Kidney glomerular epithelial cell (primary cell): Measurements from ENCODE around the gene GPR180.

Experiments
- DNase-seq: peaks from one replicate; lab custom pipeline; 2025; lab: John Stamatoyannopoulos, UW

The GPR180 gene

GRCh38 chr13:94656176-94656575 is 54.5 kb downstream of the GPR180 start:
- no peak for DNase-seq

GRCh38 chr13:94656766-94657165 is 55.1 kb downstream of the GPR180 start:
- peak; percentile 31 for DNase-seq

DNA sequence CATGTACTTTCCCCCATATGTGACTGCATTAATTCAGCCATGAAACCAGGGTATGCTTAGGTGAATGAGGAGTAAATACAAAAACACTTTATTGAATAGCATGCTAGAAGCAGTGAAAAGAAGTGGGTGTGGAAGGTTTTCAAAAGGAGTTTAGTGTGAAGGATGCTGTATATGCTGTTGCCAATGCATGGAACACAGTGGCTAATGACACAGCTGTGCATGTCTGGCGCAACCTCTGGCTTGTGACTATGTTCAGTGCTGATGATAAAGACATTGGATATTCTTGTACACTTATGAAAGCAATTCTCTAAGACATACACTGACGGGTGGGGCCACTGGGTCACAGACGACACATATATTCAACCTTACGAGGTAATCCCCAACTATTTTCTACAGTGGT is 55.5 kb downstream of the GPR180 start:
- DNase-seq, result no peak

DNA sequence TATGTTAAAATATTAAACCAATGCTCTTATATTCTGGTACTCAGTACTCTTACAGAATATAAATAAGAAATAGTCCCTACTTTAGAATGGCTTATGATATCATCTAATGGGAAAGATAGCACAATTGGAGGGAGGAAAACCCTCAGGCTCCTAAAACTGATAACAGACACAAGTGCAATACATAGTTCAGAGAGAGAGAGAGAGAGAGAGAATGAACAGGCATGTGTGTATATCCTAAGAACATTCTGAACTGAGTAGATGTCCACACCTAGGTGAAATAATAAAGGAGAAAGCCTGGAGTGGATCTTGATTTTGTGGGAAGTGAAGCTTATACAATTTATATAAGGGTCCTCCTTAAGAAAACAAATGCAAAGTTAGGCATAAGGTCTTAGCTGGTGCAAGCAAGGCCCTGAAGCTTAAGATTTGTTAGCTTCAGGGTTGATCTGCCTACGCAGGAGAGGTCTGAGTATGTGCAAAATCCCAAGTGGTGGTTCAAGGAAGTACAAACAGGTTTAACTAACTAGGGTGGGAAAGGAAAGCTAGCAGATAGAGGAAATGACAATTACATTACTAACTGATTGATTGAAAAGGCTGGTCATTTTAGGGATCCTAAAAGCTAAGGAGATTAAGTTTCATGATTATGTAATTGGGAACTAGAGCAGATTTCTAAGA is 57.4 kb downstream of the GPR180 start:
- peak; percentile 2 for DNase-seq

DNA sequence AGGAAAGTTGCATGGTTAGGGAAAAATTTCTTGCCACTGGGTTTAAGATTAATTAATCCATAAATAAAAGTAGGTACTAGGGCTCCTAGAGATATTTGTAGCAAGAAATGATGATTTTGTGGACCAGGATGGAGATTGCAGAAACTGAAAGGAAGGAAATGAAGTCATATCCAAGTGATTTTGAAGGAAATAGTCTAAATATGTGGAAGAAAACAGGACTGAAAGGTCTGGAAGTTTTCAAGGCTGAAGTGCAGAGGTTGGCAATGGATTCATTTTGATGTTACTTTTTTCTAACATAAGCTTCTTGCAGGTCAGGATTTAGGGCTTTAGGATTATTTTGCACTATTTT is 57.9 kb downstream of the GPR180 start:
- DNase-seq, result no peak

DNA sequence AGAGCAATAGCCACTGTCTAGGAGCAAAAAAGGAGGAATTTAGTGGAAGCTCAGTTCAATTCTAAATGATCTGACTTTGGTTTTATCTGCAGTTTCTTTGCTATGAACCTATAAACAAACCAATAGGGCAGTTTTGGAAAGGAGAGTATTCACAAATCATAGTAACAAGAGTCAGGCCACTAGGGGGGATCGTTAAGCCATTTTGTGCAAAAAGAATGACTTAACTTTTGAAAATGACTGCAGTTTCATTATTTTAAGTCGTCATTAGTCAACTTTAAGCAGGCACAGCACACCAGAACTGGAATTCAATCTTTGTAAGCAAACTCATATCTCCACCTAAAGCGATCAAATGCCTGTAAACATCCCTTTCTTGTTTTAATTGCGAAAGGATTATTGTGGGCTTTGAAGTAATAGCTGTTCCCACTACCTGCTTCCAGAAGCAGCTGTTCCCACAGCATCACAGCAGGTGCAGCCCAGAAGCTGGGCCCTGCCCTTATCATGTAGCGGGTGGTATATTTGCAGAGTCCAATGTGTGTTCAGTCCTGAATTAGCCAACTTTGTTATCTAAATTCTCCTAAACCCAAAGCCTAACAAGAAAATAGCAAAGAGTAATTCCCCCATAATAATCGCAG is 59.2 kb downstream of the GPR180 start:
- no peak for DNase-seq

DNA sequence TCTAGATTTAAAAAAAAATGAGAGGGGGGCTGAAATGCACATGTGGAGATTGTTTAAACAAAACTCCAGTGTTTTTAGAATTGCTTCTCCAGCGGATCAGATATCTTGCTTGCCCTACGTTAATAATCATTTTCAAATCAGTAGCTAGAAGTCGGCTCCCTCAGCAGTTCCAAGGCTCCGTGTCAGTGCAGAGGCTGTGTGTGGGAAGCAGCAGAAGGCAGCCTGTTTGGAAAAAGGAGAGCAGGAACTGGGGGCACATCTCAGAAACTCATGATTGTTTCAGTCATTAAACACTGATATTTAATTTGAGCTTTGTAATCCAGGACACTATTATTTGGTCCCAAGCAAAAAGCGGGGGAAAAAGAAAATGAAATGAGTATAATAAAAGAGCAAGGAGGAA is 59.7 kb downstream of the GPR180 start:
- DNase-seq, result no peak

DNA sequence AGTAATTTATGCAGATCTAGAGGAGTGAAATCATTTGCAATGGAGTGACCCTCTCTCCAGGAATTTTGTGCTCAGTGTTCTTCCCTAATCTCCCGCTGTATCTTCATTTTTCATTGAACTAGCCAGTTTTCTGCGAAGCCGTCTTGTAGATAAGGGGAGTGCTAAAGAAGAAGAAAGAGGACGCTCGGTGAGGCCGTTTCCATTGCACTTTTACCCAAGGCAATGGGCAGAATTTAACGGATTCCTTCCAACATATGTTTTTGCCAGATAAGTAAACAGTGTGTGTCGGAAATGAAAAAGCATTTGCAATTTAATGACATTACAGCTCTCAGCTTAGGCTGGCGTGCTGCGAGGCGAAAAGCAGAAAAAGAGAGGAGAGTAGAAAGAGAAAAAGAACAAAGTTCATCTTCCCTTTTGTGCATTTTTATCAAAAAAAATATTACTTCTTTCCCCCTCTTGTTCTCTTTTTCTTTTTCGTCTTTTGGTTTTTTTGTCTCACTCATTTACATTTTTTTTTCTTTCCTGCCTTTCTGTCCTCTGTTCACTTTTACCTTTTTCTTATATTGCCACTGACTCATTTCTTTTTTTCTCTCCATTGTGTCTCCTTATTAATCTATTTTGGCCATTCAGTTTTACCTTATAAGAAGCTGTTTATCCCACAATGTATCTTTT is 60.8 kb downstream of the GPR180 start:
- DNase-seq, result no peak

DNA sequence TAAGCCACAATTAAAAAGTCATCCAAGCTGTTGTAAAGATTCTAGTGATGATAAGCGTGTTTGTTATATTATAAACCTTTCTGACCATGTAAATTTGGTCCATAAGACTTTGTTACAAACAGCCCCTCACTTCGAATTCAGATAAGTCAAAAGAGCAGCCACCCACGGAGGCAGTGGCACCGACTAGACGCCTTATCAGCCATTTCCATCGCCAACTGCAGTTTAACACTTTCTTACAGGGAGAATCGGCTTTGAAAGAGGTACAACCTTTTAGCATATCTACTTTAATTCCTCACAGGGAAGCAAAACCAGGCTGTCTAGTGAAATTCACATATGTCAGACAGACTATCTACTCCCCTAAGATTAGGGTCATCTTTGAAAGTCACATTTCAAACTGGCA is 63.2 kb downstream of the GPR180 start:
- DNase-seq, result no peak

DNA sequence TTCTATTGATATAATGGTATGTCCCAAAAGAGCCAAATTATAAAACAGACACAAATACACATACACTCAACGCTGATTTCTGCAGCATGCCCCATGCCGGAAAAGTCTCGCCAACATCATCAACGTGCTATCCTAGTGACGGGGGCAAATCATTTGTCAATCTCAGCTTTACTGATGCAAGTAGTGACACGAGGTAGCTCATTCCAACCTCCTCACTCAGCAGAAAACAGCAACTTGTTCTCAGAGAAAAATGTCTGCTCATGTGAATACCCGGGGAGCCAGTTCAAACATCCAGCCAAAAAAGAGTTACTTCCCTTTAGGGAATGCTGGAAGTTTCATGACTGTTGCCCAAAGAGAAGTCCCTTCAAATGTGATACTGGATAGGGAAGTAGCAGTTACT is 64.4 kb downstream of the GPR180 start:
- DNase-seq, result no peak

- no peak for DNase-seq
Measured at GRCh38 chr13:94667190-94667589, 65.5 kb downstream of the GPR180 start.

DNA sequence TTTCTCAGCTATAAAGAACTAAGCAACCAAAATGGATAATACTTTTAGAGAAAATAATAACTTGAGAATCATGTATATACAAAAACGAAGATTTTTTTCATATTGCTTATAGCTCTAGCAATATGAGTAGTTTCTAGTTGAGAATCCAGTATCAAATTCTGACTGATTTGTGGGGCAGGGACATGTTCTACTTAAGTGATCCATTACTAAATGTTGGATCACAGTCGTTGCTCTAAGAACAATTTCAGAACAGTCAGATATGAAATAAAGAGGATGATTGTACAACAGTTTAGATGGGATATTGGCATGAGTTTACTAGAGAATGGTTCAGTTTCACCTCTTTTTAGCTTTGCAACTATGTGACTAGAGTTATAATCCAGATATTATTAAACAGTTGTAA is 70.7 kb downstream of the GPR180 start:
- DNase-seq, result no peak

DNA sequence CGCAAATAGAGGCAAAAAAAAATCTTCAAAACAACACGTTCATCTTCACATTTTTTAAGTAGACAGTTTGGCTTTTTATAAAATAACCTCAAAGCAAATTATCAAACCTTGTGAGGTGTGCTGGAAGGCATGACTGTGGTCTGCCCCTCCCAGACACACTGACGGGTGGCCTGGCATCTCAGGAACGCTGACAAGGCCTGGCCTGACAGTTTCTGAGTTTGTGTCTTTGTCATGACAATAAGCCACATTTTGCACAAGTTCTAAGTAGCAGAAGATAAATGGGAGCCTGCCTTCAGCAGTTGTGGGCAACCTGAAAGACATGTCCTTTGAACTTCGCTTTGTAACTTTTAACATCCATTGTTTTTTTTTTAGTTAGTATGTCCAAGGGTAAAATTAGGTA is 72.2 kb downstream of the GPR180 start:
- DNase-seq, result peak; percentile 19

DNA sequence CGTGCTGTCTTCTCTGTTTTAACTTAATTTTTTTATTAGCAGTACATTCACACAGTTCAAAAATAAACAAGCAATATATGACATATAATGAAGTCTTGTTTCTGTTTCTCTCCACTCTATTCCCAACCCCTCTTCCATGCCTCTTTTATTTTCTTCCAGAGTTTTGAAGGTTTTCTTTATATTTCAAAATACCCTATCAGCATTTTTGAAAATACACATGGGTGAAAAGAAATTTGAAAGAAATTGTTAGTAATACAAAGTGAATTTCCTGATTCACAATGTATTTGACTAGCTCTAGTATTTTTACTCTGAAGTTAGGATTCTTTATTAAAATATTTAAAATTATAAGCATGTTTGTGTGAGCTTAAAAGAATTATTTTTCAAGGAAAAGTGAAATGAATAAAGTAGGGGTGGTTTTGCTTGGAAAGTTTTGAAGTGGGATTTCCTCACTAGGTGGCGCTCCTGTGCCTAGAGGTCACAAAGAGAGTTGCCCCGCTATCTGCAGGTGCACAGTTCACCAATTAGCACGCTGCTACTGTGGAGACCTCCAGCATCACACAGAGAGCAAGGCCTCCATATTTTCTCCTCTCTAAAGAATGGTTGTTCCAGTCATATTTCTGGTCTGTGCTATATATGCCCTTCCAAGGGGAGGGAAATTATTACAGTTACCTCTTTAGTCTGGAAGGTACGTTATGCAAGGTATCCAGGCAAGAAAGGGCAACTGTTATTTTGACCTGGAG is 73.1 kb downstream of the GPR180 start:
- DNase-seq, result peak; percentile 27

- no peak for DNase-seq
Measured at GRCh38 chr13:94677799-94678198, 76.1 kb downstream of the GPR180 start.

DNA sequence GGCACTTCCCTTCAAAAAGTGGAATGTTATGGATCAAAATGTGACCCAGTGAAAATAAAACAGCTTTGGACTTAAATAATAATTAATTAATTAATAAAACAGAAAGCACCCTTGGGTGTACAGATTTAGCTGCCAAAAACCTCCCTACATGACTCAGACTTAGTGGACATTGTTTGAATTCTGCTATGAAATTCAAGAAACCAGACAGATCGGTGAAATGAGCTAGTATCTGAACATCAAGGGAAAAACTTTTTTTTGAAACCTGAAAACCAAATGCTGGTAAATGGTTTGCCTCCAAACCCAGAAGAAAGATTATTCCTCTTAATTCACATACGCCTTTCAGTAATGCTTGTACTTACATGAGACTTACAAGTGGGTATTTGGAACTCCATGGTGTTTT is 77.2 kb downstream of the GPR180 start:
- no peak for DNase-seq

- DNase-seq, result no peak
Measured at GRCh38 chr13:94679614-94680013, 78.0 kb downstream of the GPR180 start.

- DNase-seq, result no peak
Measured at GRCh38 chr13:94682229-94682628, 80.6 kb downstream of the GPR180 start.

GRCh38 chr13:94683409-94683808 is 81.8 kb downstream of the GPR180 start:
- no peak for DNase-seq
